Measurements from ENCODE around the gene SERPINA5. TPM values are rescaled to one million over a fixed set of nuclear protein-coding genes. Genes with fewer than 3 reads are reported as not detected.
A peak's percentile ranks its signal among the peaks of the same experiment; 100 is the strongest.

The SERPINA5 gene
- total RNA-seq, 1 experiment from 2014 or later = 0.35 TPM

DNA sequence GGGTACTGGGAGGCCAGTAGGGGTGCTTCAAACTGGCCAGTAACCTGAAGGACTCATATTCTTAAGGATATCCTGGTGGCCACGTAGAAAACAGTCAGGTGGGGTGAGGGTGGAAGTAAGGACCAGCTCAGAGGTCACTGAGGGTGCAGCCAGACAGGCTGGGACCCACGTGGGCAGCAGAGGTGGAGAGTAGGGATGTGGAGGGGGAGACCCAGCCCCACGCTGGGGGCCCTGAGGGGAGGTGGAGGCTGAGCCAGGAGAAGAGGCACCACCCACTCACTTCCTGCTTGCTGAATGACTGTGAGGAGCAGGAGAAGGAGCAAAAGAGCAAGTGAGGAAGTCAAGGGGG lies 18.4 kb downstream of the SERPINA5 start:
- peaks cover 43% of the 10 kb centered on the region for H3K4me1 Mint-ChIP-seq (ENCODE audit: insufficient read depth, unreplicated experiment)
- H3K4me3 Mint-ChIP-seq (ENCODE audit: unreplicated experiment) = peak overlapping the region; percentile 17
- POLR2A ChIA-PET = interaction anchor here (0.5 to 5.7 kb wide), 12 partner anchors 12 to 1017 kb away, joined by 3 to 140 read pairs (median 3); partner anchors contain the start of genes DDX24, IFI27L1, PPP4R4 and SERPINA3
- H3K27ac Mint-ChIP-seq (ENCODE audit: low read depth, unreplicated experiment) = peak overlapping the region; percentile 90
- intact Hi-C loops (cut with micrococcal nuclease) = no loop called here
- H3K36me3 Mint-ChIP-seq (ENCODE audit: insufficient read depth, unreplicated experiment) = no peaks in the 10 kb centered on the region
- TF ChIP-seq, protein P1, sequence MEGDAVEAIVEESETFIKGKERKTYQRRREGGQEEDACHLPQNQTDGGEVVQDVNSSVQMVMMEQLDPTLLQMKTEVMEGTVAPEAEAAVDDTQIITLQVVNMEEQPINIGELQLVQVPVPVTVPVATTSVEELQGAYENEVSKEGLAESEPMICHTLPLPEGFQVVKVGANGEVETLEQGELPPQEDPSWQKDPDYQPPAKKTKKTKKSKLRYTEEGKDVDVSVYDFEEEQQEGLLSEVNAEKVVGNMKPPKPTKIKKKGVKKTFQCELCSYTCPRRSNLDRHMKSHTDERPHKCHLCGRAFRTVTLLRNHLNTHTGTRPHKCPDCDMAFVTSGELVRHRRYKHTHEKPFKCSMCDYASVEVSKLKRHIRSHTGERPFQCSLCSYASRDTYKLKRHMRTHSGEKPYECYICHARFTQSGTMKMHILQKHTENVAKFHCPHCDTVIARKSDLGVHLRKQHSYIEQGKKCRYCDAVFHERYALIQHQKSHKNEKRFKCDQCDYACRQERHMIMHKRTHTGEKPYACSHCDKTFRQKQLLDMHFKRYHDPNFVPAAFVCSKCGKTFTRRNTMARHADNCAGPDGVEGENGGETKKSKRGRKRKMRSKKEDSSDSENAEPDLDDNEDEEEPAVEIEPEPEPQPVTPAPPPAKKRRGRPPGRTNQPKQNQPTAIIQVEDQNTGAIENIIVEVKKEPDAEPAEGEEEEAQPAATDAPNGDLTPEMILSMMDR (IDR thresholded peaks at IDR 0.05; ENCODE audit: unreplicated experiment) = no peak
- H3K27me3 Mint-ChIP-seq (ENCODE audit: insufficient read depth, unreplicated experiment) = no peaks in the 10 kb centered on the region
- no TSS peak for BruUV-seq (replicated peaks)
- DNase-seq (ENCODE audit: unreplicated experiment) = peak; percentile 62
- CTCF ChIA-PET = interaction anchor here (0.7 to 3.6 kb wide), 10 partner anchors 11 to 418 kb away, joined by 3 to 15 read pairs (median 4); no protein-coding TSS in a partner anchor
- H3K9me3 Mint-ChIP-seq (ENCODE audit: unreplicated experiment) = no peaks in the 10 kb centered on the region

DNA sequence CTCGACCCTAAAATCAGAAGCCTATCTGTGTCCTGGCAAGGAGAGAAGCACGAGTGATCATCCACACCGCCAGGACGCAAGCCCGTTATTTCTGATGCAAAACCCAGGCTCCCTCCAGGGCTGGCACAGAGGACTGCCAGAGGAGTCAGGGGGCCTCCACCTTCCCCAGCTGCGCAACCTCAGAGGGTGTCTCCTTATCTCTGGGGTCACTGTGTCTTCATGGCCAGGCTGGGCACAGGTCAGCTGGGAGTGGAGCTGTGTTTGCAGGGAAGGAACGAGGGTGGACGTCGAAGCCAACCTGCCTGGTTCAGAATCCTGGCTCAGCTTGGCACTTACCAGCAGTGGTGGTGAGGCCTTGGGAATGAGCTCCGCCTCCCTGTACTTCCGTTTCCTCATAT lies 18.9 kb downstream of the SERPINA5 start:
- CTCF ChIA-PET = interaction anchor here (1.1 to 3.6 kb wide), 5 partner anchors 26 to 81 kb away, joined by 3 to 15 read pairs (median 5); no protein-coding TSS in a partner anchor
- H3K27ac Mint-ChIP-seq (ENCODE audit: low read depth, unreplicated experiment) = peak overlapping the region; percentile 90
- POLR2A ChIA-PET = interaction anchor here (0.5 to 5.7 kb wide), 7 partner anchors 12 to 519 kb away, joined by 3 to 140 read pairs (median 3); partner anchors contain the start of genes DDX24, IFI27L1, PPP4R4 and SERPINA3
- peak overlapping the region; percentile 17 for H3K4me3 Mint-ChIP-seq (ENCODE audit: unreplicated experiment)
- BruUV-seq (replicated peaks) = no TSS peak
- H3K4me1 Mint-ChIP-seq (ENCODE audit: insufficient read depth, unreplicated experiment) = peaks cover 43% of the 10 kb centered on the region
- no peaks in the 10 kb centered on the region for H3K9me3 Mint-ChIP-seq (ENCODE audit: unreplicated experiment)
- no peaks in the 10 kb centered on the region for H3K36me3 Mint-ChIP-seq (ENCODE audit: insufficient read depth, unreplicated experiment)
- H3K27me3 Mint-ChIP-seq (ENCODE audit: insufficient read depth, unreplicated experiment) = no peaks in the 10 kb centered on the region
- intact Hi-C loops (cut with micrococcal nuclease) = no loop called here
- TF ChIP-seq, protein P1 (IDR thresholded peaks at IDR 0.05; ENCODE audit: unreplicated experiment) = no peak
- no peak for DNase-seq (ENCODE audit: unreplicated experiment)

GRCh38 chr14:94601884-94602391 lies 20.7 kb downstream of the SERPINA5 start:
- ChIA-PET POLR2A (interaction anchor here (1.0 to 5.7 kb wide), 4 partner anchors 10 to 522 kb away, joined by 3 to 140 read pairs (median 3); partner anchors contain the start of gene SERPINA3), CTCF (interaction anchor here (0.7 to 1.2 kb wide), 2 partner anchors 10 to 68 kb away, joined by 3 to 4 read pairs; partner anchors contain the start of gene SERPINA3)
- DNase-seq (ENCODE audit: unreplicated experiment) = peak; percentile 94
- TF ChIP-seq, protein P1 (IDR thresholded peaks at IDR 0.05; ENCODE audit: unreplicated experiment) = no peak
- Mint-ChIP-seq H3K9me3 (ENCODE audit: unreplicated experiment) (no peaks in the 10 kb centered on the region), H3K27me3 (ENCODE audit: insufficient read depth, unreplicated experiment) (no peaks in the 10 kb centered on the region), H3K4me1 (ENCODE audit: insufficient read depth, unreplicated experiment) (peaks cover 40% of the 10 kb centered on the region), H3K27ac (ENCODE audit: low read depth, unreplicated experiment) (peak overlapping the region; percentile 90), H3K4me3 (ENCODE audit: unreplicated experiment) (no peak overlapping the region), H3K36me3 (ENCODE audit: insufficient read depth, unreplicated experiment) (no peaks in the 10 kb centered on the region)
- intact Hi-C loops (cut with micrococcal nuclease) = no loop called here
- BruUV-seq (replicated peaks) = no TSS peak

DNA sequence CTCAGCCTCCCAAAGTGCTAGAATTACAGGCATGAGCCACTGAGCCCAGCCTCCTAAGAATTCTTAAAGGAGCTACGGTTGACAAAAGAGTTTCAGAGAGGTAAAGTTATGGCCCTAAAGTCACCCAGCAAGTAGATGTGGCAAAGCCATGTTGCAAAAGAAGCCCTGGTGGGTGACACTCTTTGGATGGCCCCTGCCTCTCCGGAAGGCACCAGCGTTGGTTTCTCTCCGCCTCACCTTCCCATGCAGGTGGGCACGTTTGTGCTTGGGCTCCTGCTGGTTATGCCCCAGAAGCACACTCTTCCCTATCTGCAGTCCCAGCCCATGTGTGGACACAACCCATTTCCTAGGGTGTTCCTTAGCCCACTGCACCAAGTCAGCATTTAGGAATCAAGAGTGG lies 21.5 kb downstream of the SERPINA5 start:
- H3K27ac Mint-ChIP-seq (ENCODE audit: low read depth, unreplicated experiment) = peak overlapping the region; percentile 90
- H3K4me1 Mint-ChIP-seq (ENCODE audit: insufficient read depth, unreplicated experiment) = peaks cover 35% of the 10 kb centered on the region
- no peaks in the 10 kb centered on the region for H3K9me3 Mint-ChIP-seq (ENCODE audit: unreplicated experiment)
- H3K27me3 Mint-ChIP-seq (ENCODE audit: insufficient read depth, unreplicated experiment) = no peaks in the 10 kb centered on the region
- intact Hi-C loops (cut with micrococcal nuclease) = no loop called here
- no peak overlapping the region for H3K4me3 Mint-ChIP-seq (ENCODE audit: unreplicated experiment)
- no peaks in the 10 kb centered on the region for H3K36me3 Mint-ChIP-seq (ENCODE audit: insufficient read depth, unreplicated experiment)
- no peak for DNase-seq (ENCODE audit: unreplicated experiment)
- ChIA-PET POLR2A (interaction anchor here (1.0 to 5.7 kb wide), 4 partner anchors 9 to 523 kb away, joined by 3 to 140 read pairs (median 3); partner anchors contain the start of gene SERPINA3), CTCF (interaction anchor here (1.2 kb wide), 1 partner anchor 67 kb away, joined by 4 read pairs; no protein-coding TSS in a partner anchor)
- TF ChIP-seq, protein P1 (IDR thresholded peaks at IDR 0.05; ENCODE audit: unreplicated experiment) = no peak
- BruUV-seq (replicated peaks) = no TSS peak
